ENCODE measurements around the gene HMCES. TPM values are rescaled to one million over a fixed set of nuclear protein-coding genes. Genes with fewer than 3 reads are reported as not detected.

The HMCES gene
- total RNA-seq, 1 experiment from 2014 or later = 83.6 TPM

DNA sequence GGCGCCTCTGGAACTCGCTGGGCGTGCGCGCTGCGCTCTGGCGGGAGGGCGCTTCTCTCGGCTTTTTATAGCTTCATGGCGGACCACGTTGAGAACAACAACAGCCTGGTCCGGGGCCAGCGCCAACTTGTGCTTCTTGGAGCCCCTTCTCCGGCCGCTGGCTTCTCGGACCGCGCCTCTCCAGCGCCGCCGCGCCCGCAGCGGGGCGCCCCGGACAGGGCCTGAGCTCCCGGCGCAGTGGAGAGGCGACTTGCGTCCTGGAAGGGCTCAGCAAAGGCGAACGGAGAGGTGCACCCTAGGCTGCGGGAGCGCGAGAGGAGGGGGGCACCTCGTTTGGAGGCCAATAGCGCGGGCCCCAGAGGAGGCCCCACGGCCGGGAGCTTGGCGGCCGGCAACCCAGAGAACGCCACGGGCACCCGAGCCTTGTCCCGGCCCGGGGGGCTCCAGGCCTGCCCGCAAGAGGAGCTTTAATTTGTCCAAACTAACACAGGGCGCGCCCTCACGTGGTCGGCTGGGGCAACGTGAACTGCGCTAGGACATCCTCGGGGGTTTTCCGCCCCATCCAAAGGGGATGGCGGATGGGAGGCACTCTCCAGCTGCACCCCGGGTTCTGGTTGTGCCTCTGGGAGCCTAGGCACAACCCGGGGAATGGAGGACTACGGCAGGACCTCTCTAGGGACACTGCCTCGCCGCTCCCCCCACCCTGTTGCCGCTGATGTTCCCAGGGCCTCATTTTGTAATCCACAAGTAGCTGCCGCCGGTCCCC, 37.8 kb downstream of the HMCES start:
- intact Hi-C loops (cut with micrococcal nuclease; ENCODE audit: unreplicated experiment) = no loop called here
- CTCF ChIA-PET = interaction anchor here (0.6 to 1.8 kb wide), 13 partner anchors 12 to 513 kb away, joined by 3 to 11 read pairs (median 6); partner anchors contain the start of genes COPG1, IFT122 and MBD4

DNA sequence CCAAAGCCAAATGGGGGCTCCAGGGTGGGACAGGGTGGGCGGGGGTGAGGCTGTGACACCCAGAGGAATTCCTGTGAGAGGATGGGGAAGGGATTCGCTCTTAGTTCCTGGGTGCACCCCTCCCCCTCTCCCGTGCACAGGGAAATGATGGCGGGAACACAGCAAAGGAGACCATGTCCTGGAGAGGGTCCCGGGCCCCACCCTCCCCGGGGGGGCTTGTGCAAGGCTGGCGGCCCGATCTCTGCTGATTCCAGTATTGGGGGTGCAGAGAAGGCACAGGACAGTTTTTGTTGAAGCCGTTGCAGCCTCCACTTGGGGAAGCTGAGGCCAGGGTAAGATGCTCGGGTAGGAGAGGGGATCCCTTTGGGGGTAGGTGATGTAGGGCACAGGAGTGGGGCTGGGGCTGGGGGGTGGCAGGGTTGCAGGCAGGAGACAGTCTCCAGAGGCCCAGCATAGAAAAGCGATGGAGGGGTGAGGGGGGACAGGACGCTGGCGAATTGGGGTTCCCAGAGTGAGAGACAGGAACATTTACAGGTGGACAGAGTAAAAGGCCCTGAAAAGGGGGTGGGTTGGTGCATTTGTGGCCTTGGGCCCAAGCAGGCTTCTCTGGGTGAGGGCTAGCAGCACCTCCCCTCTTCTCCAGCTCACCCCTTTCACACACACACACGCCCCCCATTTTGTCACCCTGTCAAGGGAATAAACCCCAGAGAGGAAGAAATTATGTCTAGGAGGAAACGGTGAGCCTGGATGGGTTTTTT, 38.5 kb downstream of the HMCES start:
- TF ChIP-seq, protein P1, sequence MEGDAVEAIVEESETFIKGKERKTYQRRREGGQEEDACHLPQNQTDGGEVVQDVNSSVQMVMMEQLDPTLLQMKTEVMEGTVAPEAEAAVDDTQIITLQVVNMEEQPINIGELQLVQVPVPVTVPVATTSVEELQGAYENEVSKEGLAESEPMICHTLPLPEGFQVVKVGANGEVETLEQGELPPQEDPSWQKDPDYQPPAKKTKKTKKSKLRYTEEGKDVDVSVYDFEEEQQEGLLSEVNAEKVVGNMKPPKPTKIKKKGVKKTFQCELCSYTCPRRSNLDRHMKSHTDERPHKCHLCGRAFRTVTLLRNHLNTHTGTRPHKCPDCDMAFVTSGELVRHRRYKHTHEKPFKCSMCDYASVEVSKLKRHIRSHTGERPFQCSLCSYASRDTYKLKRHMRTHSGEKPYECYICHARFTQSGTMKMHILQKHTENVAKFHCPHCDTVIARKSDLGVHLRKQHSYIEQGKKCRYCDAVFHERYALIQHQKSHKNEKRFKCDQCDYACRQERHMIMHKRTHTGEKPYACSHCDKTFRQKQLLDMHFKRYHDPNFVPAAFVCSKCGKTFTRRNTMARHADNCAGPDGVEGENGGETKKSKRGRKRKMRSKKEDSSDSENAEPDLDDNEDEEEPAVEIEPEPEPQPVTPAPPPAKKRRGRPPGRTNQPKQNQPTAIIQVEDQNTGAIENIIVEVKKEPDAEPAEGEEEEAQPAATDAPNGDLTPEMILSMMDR (IDR thresholded peaks at IDR 0.05; ENCODE audit: unreplicated experiment) = no peak
- DNase-seq = no peak
- Mint-ChIP-seq H3K4me1 (ENCODE audit: low read depth, unreplicated experiment) (peaks cover 11% of the 10 kb centered on the region), H3K4me3 (ENCODE audit: low read depth, unreplicated experiment) (peak overlapping the region; percentile 76), H3K27ac (ENCODE audit: unreplicated experiment) (no peak overlapping the region), H3K9me3 (ENCODE audit: low read depth, unreplicated experiment) (no peaks in the 10 kb centered on the region), H3K27me3 (ENCODE audit: unreplicated experiment) (no peaks in the 10 kb centered on the region), H3K36me3 (ENCODE audit: insufficient read depth, unreplicated experiment) (peaks cover 36% of the 10 kb centered on the region)
- no TSS peak for BruUV-seq (replicated peaks)
- CTCF ChIA-PET = interaction anchor here (0.7 to 1.8 kb wide), 8 partner anchors 12 to 347 kb away, joined by 3 to 11 read pairs (median 6); partner anchors contain the start of gene COPG1
- intact Hi-C loops (cut with micrococcal nuclease; ENCODE audit: unreplicated experiment) = no loop called here

More for the DNA sequence above, 37.8 kb downstream of the HMCES start:
- peaks cover 41% of the 10 kb centered on the region for H3K36me3 Mint-ChIP-seq (ENCODE audit: insufficient read depth, unreplicated experiment)
- BruUV-seq (replicated peaks) = no TSS peak
- TF ChIP-seq, protein P1 (IDR thresholded peaks at IDR 0.05; ENCODE audit: unreplicated experiment) = peak; percentile 89
- peak overlapping the region; percentile 77 for H3K27ac Mint-ChIP-seq (ENCODE audit: unreplicated experiment)
- DNase-seq = peak; percentile 95
- no peaks in the 10 kb centered on the region for H3K27me3 Mint-ChIP-seq (ENCODE audit: unreplicated experiment)
- peak overlapping the region; percentile 76 for H3K4me3 Mint-ChIP-seq (ENCODE audit: low read depth, unreplicated experiment)
- H3K9me3 Mint-ChIP-seq (ENCODE audit: low read depth, unreplicated experiment) = no peaks in the 10 kb centered on the region
- H3K4me1 Mint-ChIP-seq (ENCODE audit: low read depth, unreplicated experiment) = peaks cover 11% of the 10 kb centered on the region

GRCh38 chr3:129317848-129318247, 39.2 kb downstream of the HMCES start:
- CTCF ChIA-PET = no interaction called here
- intact Hi-C loops (cut with micrococcal nuclease; ENCODE audit: unreplicated experiment) = no loop called here
- BruUV-seq (replicated peaks) = no TSS peak

DNA sequence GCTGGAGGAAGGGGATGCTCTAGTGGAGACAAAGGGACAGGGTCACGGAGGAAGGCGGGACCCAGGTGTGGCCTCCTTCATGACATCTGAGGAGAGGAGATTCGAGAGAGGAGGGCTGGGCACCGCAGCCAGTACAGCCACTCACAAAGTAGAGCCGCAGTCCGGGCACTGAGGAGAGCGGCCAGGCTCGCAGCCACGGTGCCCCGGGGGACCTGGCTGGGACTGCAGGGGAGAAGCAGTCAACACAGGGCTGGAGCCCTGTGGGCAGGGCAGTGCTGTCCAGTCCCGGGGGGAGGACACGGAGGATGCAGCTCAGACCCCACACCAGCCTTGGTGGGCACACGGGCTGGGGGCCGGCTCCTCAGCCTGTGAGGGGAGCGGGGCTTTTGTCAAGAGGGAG, 40.3 kb downstream of the HMCES start:
- Mint-ChIP-seq H3K36me3 (ENCODE audit: insufficient read depth, unreplicated experiment) (peaks cover 25% of the 10 kb centered on the region), H3K4me1 (ENCODE audit: low read depth, unreplicated experiment) (peaks cover 6% of the 10 kb centered on the region), H3K4me3 (ENCODE audit: low read depth, unreplicated experiment) (no peak overlapping the region), H3K27me3 (ENCODE audit: unreplicated experiment) (no peaks in the 10 kb centered on the region), H3K9me3 (ENCODE audit: low read depth, unreplicated experiment) (no peaks in the 10 kb centered on the region), H3K27ac (ENCODE audit: unreplicated experiment) (no peak overlapping the region)
- no peak for DNase-seq
- no TSS peak for BruUV-seq (replicated peaks)
- CTCF ChIA-PET = no interaction called here
- TF ChIP-seq, protein P1 (IDR thresholded peaks at IDR 0.05; ENCODE audit: unreplicated experiment) = no peak
- intact Hi-C loops (cut with micrococcal nuclease; ENCODE audit: unreplicated experiment) = no loop called here

More at GRCh38 chr3:129317848-129318247, 39.2 kb downstream of the HMCES start:
- Mint-ChIP-seq H3K27ac (ENCODE audit: unreplicated experiment) (no peak overlapping the region), H3K4me3 (ENCODE audit: low read depth, unreplicated experiment) (no peak overlapping the region), H3K4me1 (ENCODE audit: low read depth, unreplicated experiment) (peaks cover 11% of the 10 kb centered on the region), H3K27me3 (ENCODE audit: unreplicated experiment) (no peaks in the 10 kb centered on the region), H3K36me3 (ENCODE audit: insufficient read depth, unreplicated experiment) (peaks cover 32% of the 10 kb centered on the region), H3K9me3 (ENCODE audit: low read depth, unreplicated experiment) (no peaks in the 10 kb centered on the region)
- TF ChIP-seq, protein P1 (IDR thresholded peaks at IDR 0.05; ENCODE audit: unreplicated experiment) = no peak
- no peak for DNase-seq
